Keratinocyte (primary cell): ENCODE measurements around the gene DSG4. TPM values are rescaled to one million over a fixed set of nuclear protein-coding genes. Genes with fewer than 3 reads are reported as not detected.
A peak's percentile ranks its signal among the peaks of the same experiment; 100 is the strongest.

Source experiments
- DNase-seq: peaks from one replicate; pipeline ENCODE4 v3.0.0-alpha.2; 2011; ENCODE audit warnings: low read depth, missing footprints, low spot score
- FAIRE-seq: peaks from 2 replicates; lab custom pipeline; 2011; peaks lifted over from hg19 to GRCh38; lab: Jason Lieb, UNC
- H2AFZ ChIP-seq: 2 replicates; pipeline ENCODE4 v1.6.0; 2012; ENCODE audit warnings: low read length, control low read depth, inconsistent platforms; ENCODE audit not compliant: control insufficient read depth
- H3K27ac ChIP-seq: 2 replicates; pipeline ENCODE4 v1.5.1; 2011; ENCODE audit warnings: low read length; ENCODE audit not compliant: control insufficient read depth, insufficient read depth
- H3K27me3 ChIP-seq: 3 replicates; pipeline ENCODE4 v1.6.0; 2011; ENCODE audit warnings: low read length; ENCODE audit not compliant: control insufficient read depth, insufficient read depth; ENCODE audit errors: extremely low read depth
- H3K36me3 ChIP-seq, 2 experiments: 2 replicates in 1 of 2; 3 replicates in 1 of 2; pipeline ENCODE4 v1.5.1; 2011; ENCODE audit warnings: low read length in 2 of 2, mild to moderate bottlenecking in 1 of 2; ENCODE audit not compliant: control insufficient read depth in 2 of 2, insufficient read depth in 2 of 2; ENCODE audit errors: extremely low read depth in 1 of 2
- H3K4me1 ChIP-seq: 3 replicates; pipeline ENCODE4 v1.5.1; 2011; ENCODE audit warnings: low read length; ENCODE audit not compliant: control insufficient read depth, insufficient read depth; ENCODE audit errors: extremely low read depth
- H3K4me2 ChIP-seq: 3 replicates; pipeline ENCODE4 v1.6.0; 2011; ENCODE audit warnings: low read depth, low read length; ENCODE audit not compliant: control insufficient read depth, insufficient read depth; ENCODE audit errors: extremely low read depth
- H3K4me3 ChIP-seq, 3 experiments: fragments of 200-600 bp in 1 of 3; sonication (generic) in 1 of 3; 2 replicates in 2 of 3; 3 replicates in 1 of 3; pipeline ENCODE4 v1.5.1; 2011 to 2016; ENCODE audit warnings: low read length in 3 of 3, mild to moderate bottlenecking in 3 of 3, control low read depth in 2 of 3, inconsistent platforms in 1 of 3, low read depth in 1 of 3, mixed read lengths in 1 of 3, mixed run types in 1 of 3, moderate library complexity in 1 of 3; ENCODE audit not compliant: control insufficient read depth in 2 of 3, insufficient read depth in 2 of 3; ENCODE audit errors: extremely low read depth in 1 of 3
- H3K79me2 ChIP-seq: 2 replicates; pipeline ENCODE4 v1.6.0; 2012; ENCODE audit warnings: low read length; ENCODE audit not compliant: control insufficient read depth, insufficient read depth
- H3K9ac ChIP-seq: 3 replicates; pipeline ENCODE4 v1.6.0; 2011; ENCODE audit warnings: low read length; ENCODE audit not compliant: control insufficient read depth, insufficient read depth; ENCODE audit errors: extremely low read depth
- H3K9me1 ChIP-seq: 3 replicates; pipeline ENCODE4 v1.6.0; 2011; ENCODE audit warnings: low read length; ENCODE audit not compliant: control insufficient read depth, insufficient read depth; ENCODE audit errors: extremely low read depth
- H3K9me3 ChIP-seq: 2 replicates; pipeline ENCODE4 v1.5.1; 2012; ENCODE audit warnings: low read depth, low read length; ENCODE audit not compliant: control insufficient read depth
- H4K20me1 ChIP-seq: 3 replicates; pipeline ENCODE4 v1.6.0; 2011; ENCODE audit warnings: low read length; ENCODE audit not compliant: control insufficient read depth, insufficient read depth; ENCODE audit errors: extremely low read depth
- EZH2 ChIP-seq: IDR thresholded peaks from one replicate; pipeline ENCODE4 v1.6.1; 2012; ENCODE audit warnings: inconsistent platforms, mild to moderate bottlenecking, low read length, moderate library complexity
- dilution Hi-C: fragments of 300-500 bp; cut with MboI; formaldehyde crosslinking; loops from one replicate; pipeline ENCODE4 v1.7.0; 2020; ENCODE audit warnings: low sequenced_read_pairs; ENCODE audit not compliant: extremely low pct_ligation_motif_present
- polyA plus RNA-seq, 5 experiments: library from polyadenylated mRNA; depleted of rRNA in 3 of 5; stranded (reverse) in 3 of 5; stranded (forward) in 1 of 5; unstranded in 1 of 5; fragments of >200 nt; gene quantifications; 1 replicate in 1 of 5; 2 replicates in 3 of 5; 3 replicates in 1 of 5; pipeline versions ENCODE4 v1.2.1 to v1.2.3, GENCODE V29; 2011 to 2012; ENCODE audit warnings: missing spikeins in 2 of 5, low read depth in 1 of 5, low replicate concordance in 1 of 5
- TF ChIP-seq, protein P1 (sequence below), 3 experiments: IDR thresholded peaks in 1 of 3; conservative IDR thresholded peaks in 1 of 3; optimal IDR thresholded peaks in 1 of 3; 2 replicates in 2 of 3; 3 replicates in 1 of 3; pipeline versions ENCODE3 to v1.5.1; 2011; ENCODE audit warnings: low read length in 3 of 3, mild to moderate bottlenecking in 3 of 3, moderate library complexity in 2 of 3, control low read depth in 1 of 3, inconsistent platforms in 1 of 3; ENCODE audit not compliant: insufficient read depth in 2 of 3; ENCODE audit errors: extremely low read depth in 1 of 3

The DSG4 gene
- polyA plus RNA-seq, 1 donor (not counting 4 experiments of a cell fraction or from before 2014, with no cell fraction given): 0.18 TPM

DNA sequence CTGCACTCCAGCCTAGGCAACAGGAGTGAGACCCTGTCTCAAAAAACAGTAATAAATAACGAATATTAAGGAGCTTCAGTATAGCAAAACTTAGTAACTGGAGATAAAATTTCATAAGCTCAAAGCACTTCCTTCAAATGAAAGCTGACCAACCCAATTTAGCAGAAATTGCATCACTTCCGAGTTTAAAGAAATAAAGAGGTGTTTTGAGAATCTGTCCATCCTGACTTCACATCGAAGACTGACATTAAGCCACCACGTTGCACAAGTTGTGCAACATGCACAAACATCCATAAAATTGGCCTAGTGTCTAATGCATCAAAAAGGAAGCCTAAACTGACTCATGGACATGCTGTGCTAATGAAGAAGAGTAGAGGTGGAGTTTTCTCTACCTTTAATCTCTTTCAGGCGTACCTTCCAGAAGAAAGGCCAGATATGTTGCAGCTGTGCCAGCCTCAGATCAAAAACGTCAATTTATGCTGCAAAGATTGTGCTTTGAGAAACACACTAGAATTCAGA, 63.3 kb downstream of the DSG4 start:
- Histone ChIP-seq H3K9ac (no peak overlapping the region), H4K20me1 (no peaks in the 10 kb centered on the region), H3K4me3 (no peak overlapping the region), H3K4me2 (peak overlapping the region; percentile 4), H3K4me1 (peaks cover 20% of the 10 kb centered on the region), H2AFZ (peak overlapping the region; percentile 10), H3K27me3 (no peaks in the 10 kb centered on the region), H3K79me2 (no peaks in the 10 kb centered on the region), H3K9me3 (no peaks in the 10 kb centered on the region), H3K36me3 (no peaks in the 10 kb centered on the region), H3K9me1 (no peaks in the 10 kb centered on the region), H3K27ac (no peak overlapping the region)
- FAIRE-seq (peak; percentile 75), DNase-seq (no peak)
- dilution Hi-C loops: no loop called here
- TF ChIP-seq EZH2: no peak

DNA sequence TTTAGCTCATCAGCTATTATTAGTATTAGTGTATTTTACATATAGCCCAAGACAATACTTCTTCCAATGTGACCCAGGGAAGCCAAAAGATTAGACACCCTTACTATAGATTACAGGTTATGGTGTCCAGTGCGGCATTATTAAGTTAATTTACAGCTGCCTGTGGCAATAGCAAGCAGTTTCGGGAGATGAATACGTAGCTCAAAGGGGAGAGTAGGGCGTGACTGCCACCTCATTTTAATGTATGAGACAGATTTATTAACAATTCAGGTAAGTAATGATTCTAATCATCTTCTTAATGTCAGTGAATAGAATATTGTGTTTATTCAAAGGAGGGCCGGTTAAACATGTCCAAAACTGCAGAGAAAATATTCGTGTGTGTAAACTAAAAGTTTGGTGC, 64.2 kb downstream of the DSG4 start:
- peak overlapping the region in 2 of 3 experiments; percentile 53 to 59 for H3K4me3 ChIP-seq
- no peaks in the 10 kb centered on the region for H3K27me3 ChIP-seq
- no peaks in the 10 kb centered on the region for H4K20me1 ChIP-seq
- peak overlapping the region; percentile 88 for H2AFZ ChIP-seq
- dilution Hi-C loops: no loop called here
- peak overlapping the region; percentile 61 for H3K9ac ChIP-seq
- H3K4me1 ChIP-seq: peaks cover 20% of the 10 kb centered on the region
- H3K36me3 ChIP-seq: no peaks in the 10 kb centered on the region
- H3K9me1 ChIP-seq: no peaks in the 10 kb centered on the region
- H3K4me2 ChIP-seq: peak overlapping the region; percentile 88
- no peaks in the 10 kb centered on the region for H3K79me2 ChIP-seq
- peak overlapping the region; percentile 50 for H3K27ac ChIP-seq
- FAIRE-seq (no peak), DNase-seq (no peak)
- H3K9me3 ChIP-seq: no peaks in the 10 kb centered on the region
- TF ChIP-seq EZH2: no peak

DNA sequence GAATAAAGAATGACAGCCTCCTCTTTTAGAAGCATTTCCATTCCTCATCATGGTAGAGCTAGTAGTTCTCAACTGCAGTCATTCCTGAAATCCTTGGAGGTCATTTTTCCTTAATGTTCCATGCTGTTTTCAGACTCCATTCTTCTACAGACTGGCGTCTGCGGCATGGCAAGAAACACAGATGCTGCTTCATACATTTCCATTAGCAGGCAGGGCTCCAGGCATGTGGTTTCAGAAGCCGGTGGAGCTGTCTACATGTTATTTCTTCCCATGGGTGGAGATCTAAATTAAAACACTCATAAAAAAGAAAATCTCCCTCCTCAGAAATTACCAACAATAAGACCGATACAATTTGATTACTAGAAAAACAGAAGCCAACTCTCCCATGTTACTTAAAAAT, 64.9 kb downstream of the DSG4 start:
- no peaks in the 10 kb centered on the region for H3K9me3 ChIP-seq
- H3K27ac ChIP-seq: peak overlapping the region; percentile 50
- H3K4me3 ChIP-seq: peak overlapping the region in 2 of 3 experiments; percentile 53 to 59
- peak overlapping the region; percentile 88 for H3K4me2 ChIP-seq
- no peak overlapping the region for H3K9ac ChIP-seq
- no peaks in the 10 kb centered on the region for H3K79me2 ChIP-seq
- no peaks in the 10 kb centered on the region for H3K9me1 ChIP-seq
- H4K20me1 ChIP-seq: no peaks in the 10 kb centered on the region
- FAIRE-seq: peak; percentile 82
- dilution Hi-C loops: no loop called here
- TF ChIP-seq EZH2: no peak
- TF ChIP-seq, protein P1, sequence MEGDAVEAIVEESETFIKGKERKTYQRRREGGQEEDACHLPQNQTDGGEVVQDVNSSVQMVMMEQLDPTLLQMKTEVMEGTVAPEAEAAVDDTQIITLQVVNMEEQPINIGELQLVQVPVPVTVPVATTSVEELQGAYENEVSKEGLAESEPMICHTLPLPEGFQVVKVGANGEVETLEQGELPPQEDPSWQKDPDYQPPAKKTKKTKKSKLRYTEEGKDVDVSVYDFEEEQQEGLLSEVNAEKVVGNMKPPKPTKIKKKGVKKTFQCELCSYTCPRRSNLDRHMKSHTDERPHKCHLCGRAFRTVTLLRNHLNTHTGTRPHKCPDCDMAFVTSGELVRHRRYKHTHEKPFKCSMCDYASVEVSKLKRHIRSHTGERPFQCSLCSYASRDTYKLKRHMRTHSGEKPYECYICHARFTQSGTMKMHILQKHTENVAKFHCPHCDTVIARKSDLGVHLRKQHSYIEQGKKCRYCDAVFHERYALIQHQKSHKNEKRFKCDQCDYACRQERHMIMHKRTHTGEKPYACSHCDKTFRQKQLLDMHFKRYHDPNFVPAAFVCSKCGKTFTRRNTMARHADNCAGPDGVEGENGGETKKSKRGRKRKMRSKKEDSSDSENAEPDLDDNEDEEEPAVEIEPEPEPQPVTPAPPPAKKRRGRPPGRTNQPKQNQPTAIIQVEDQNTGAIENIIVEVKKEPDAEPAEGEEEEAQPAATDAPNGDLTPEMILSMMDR (optimal IDR thresholded peaks at IDR 0.05 in 1 of 3, IDR thresholded peaks at IDR 0.05 in 1 of 3, conservative IDR thresholded peaks at IDR 0.05 in 1 of 3; ENCODE audit: extremely low read depth in 1 of 3, insufficient read depth in 2 of 3, low read length in 3 of 3): no peak
- DNase-seq: no peak
- peak overlapping the region; percentile 88 for H2AFZ ChIP-seq
- H3K4me1 ChIP-seq: peaks cover 21% of the 10 kb centered on the region
- H3K36me3 ChIP-seq: no peaks in the 10 kb centered on the region
- no peaks in the 10 kb centered on the region for H3K27me3 ChIP-seq
